SK-N-SH (cell line): ENCODE data around the gene SRSF1. TPM values are rescaled to one million over a fixed set of nuclear protein-coding genes. Genes with fewer than 3 reads are reported as not detected.

Experiments
- CTCF ChIA-PET: fragments of 300-600, 350-600 bp; formaldehyde crosslinking; extraction: SDS; loops from one replicate; lab custom pipeline; 2021; lab: Yijun Ruan, JAX
- POLR2A ChIA-PET: fragments of 350-600 bp; sonication (Branson Sonifier 250); formaldehyde crosslinking; extraction: SDS; loops from one replicate; lab custom pipeline; 2020; ENCODE audit warnings: antibody characterized with exemption, inconsistent platforms; lab: Yijun Ruan, JAX
- DNase-seq: peaks from one replicate; pipeline ENCODE4 v3.0.0; 2012
- H2AFZ ChIP-seq: fragments of 200-600 bp; sonication (generic); 2 replicates; pipeline ENCODE4 v1.8.1; 2016; ENCODE audit warnings: antibody characterized with exemption, mild to moderate bottlenecking, low read depth
- H3F3A ChIP-seq: fragments of 200-600 bp; sonication (generic); replicated peaks from 2 replicates; pipeline ENCODE3; 2016; ENCODE audit warnings: antibody characterized with exemption, mild to moderate bottlenecking; ENCODE audit not compliant: insufficient read depth
- H3K27ac ChIP-seq, 2 experiments: fragments of 200-500 bp in 1 of 2; fragments of 200-600 bp in 1 of 2; sonication (Bioruptor generic) in 1 of 2; sonication (generic), shearing (Covaris generic) in 1 of 2; 2 replicates each; pipeline versions ENCODE4 v1.5.1 to v1.6.1; 2014 to 2016; ENCODE audit warnings: low read depth in 2 of 2, inconsistent platforms in 1 of 2, low read length in 1 of 2, mild to moderate bottlenecking in 1 of 2, mixed read lengths in 1 of 2
- H3K27me3 ChIP-seq: fragments of 200-600 bp; sonication (generic), shearing (Covaris generic); 2 replicates; pipeline ENCODE4 v1.6.1; 2016; ENCODE audit warnings: mixed run types; ENCODE audit not compliant: insufficient read depth
- H3K36me3 ChIP-seq, 2 experiments: fragments of 200-500 bp in 1 of 2; fragments of 200-600 bp in 1 of 2; sonication (Bioruptor generic) in 1 of 2; sonication (generic) in 1 of 2; replicated peaks in 1 of 2; 2 replicates each; pipeline versions ENCODE3 to v1.5.1; 2014 to 2016; ENCODE audit warnings: low read length in 1 of 2, mild to moderate bottlenecking in 1 of 2; ENCODE audit not compliant: insufficient read depth in 2 of 2, control insufficient read depth in 1 of 2
- H3K4me1 ChIP-seq, 2 experiments: fragments of 200-500 bp in 1 of 2; fragments of 200-600 bp in 1 of 2; sonication (Bioruptor generic) in 1 of 2; sonication (generic), shearing (Covaris generic) in 1 of 2; 2 replicates each; pipeline versions ENCODE4 v1.5.1 to v1.6.1; 2014 to 2016; ENCODE audit warnings: low read depth in 1 of 2, low read length in 1 of 2, mixed run types in 1 of 2; ENCODE audit not compliant: insufficient read depth in 2 of 2, control insufficient read depth in 1 of 2
- H3K4me2 ChIP-seq: fragments of 200-600 bp; sonication (generic), shearing (Covaris generic); 2 replicates; pipeline ENCODE4 v1.6.1; 2017; ENCODE audit warnings: mixed run types
- H3K4me3 ChIP-seq, 2 experiments: fragments of 200-500 bp in 1 of 2; fragments of 200-600 bp in 1 of 2; sonication (Bioruptor generic) in 1 of 2; sonication (generic), shearing (Covaris generic) in 1 of 2; 2 replicates each; pipeline versions ENCODE4 v1.5.1 to v1.8.1; 2014 to 2016; ENCODE audit warnings: low read depth in 2 of 2, inconsistent platforms in 1 of 2, low read length in 1 of 2, mild to moderate bottlenecking in 1 of 2, mixed read lengths in 1 of 2, moderate library complexity in 1 of 2
- H3K79me2 ChIP-seq: fragments of 200-600 bp; sonication (generic); 2 replicates; pipeline ENCODE4 v1.8.1; 2017; ENCODE audit warnings: mild to moderate bottlenecking; ENCODE audit not compliant: insufficient read depth
- H3K9ac ChIP-seq: fragments of 200-600 bp; sonication (generic); 2 replicates; pipeline ENCODE4 v1.6.1; 2017; ENCODE audit warnings: mixed run types
- H3K9me2 ChIP-seq: fragments of 200-600 bp; sonication (generic); 2 replicates; pipeline ENCODE4 v1.6.1; 2017; ENCODE audit warnings: mixed run types
- H3K9me3 ChIP-seq: fragments of 200-600 bp; sonication (generic); 2 replicates; pipeline ENCODE4 v1.6.1; 2017; ENCODE audit warnings: mixed run types, mild to moderate bottlenecking, moderate library complexity
- H4K20me1 ChIP-seq: fragments of 200-600 bp; sonication (generic); 2 replicates; pipeline ENCODE4 v1.6.1; 2017; ENCODE audit warnings: mild to moderate bottlenecking, mixed run types; ENCODE audit not compliant: insufficient read depth
- EZH2phosphoT487 ChIP-seq: fragments of 200-600 bp; sonication (generic); IDR thresholded peaks from 2 replicates; pipeline ENCODE4 v1.6.1; 2017; ENCODE audit warnings: low read depth, mixed run types, mild to moderate bottlenecking, antibody characterized with exemption, moderate library complexity, borderline replicate concordance
- FOSL2 ChIP-seq: IDR thresholded peaks from 2 replicates; pipeline ENCODE4 v1.4.0; 2012; ENCODE audit warnings: low read depth, mild to moderate bottlenecking, moderate library complexity, borderline replicate concordance
- GABPA ChIP-seq: IDR thresholded peaks from 2 replicates; pipeline ENCODE4 v1.4.0; 2012; ENCODE audit warnings: low read depth, mild to moderate bottlenecking
- MXI1 ChIP-seq: IDR thresholded peaks from 2 replicates; pipeline ENCODE4 v1.6.1; 2012; ENCODE audit warnings: mild to moderate bottlenecking, low read depth, low read length, improper control_type of control experiment
- NFIC ChIP-seq: IDR thresholded peaks from 2 replicates; pipeline ENCODE4 v1.4.0; 2012; ENCODE audit warnings: borderline replicate concordance
- NRF1 ChIP-seq: IDR thresholded peaks from 2 replicates; pipeline ENCODE4 v1.6.1; 2012; ENCODE audit warnings: low read depth, mild to moderate bottlenecking, low read length
- POLR2AphosphoS5 ChIP-seq: IDR thresholded peaks from 2 replicates; pipeline ENCODE4 v1.6.1; 2012; ENCODE audit warnings: low read depth, low read length
- RCOR1 ChIP-seq: fragments of 150-350 bp; IDR thresholded peaks from 2 replicates; pipeline ENCODE4 v1.6.1; 2017; ENCODE audit warnings: antibody characterized with exemption, low read length
- RXRA ChIP-seq: IDR thresholded peaks from 2 replicates; pipeline ENCODE4 v1.4.0; 2012; ENCODE audit warnings: low read depth, mild to moderate bottlenecking, borderline replicate concordance
- SIN3A ChIP-seq: IDR thresholded peaks from 2 replicates; pipeline ENCODE4 v1.6.1; 2012; ENCODE audit warnings: low read depth, mild to moderate bottlenecking, low read length, moderate library complexity, borderline replicate concordance
- SMC3 ChIP-seq: IDR thresholded peaks from 2 replicates; pipeline ENCODE4 v1.6.1; 2012; ENCODE audit warnings: low read depth, low read length, improper control_type of control experiment
- TAF1 ChIP-seq: IDR thresholded peaks from 2 replicates; pipeline ENCODE4 v1.6.1; 2012; ENCODE audit warnings: low read depth, mild to moderate bottlenecking, low read length, moderate library complexity, borderline replicate concordance
- TCF12 ChIP-seq: IDR thresholded peaks from 2 replicates; pipeline ENCODE4 v1.4.0; 2012
- polyA plus RNA-seq, 3 experiments: library from polyadenylated mRNA; depleted of rRNA; stranded (reverse); fragments of >200 nt; gene quantifications; 2 replicates each; pipeline ENCODE4 v1.2.3, GENCODE V29; 2012
- TF ChIP-seq, protein P1 (sequence below): fragments of 150-350 bp; IDR thresholded peaks from 2 replicates; pipeline ENCODE4 v1.6.1; 2016; ENCODE audit warnings: mild to moderate bottlenecking, low read depth, low read length
- TF ChIP-seq, protein P2 (sequence below): IDR thresholded peaks from 2 replicates; pipeline ENCODE4 v1.4.0; 2012; ENCODE audit warnings: low read depth, borderline replicate concordance
- TF ChIP-seq, protein P3 (sequence below): IDR thresholded peaks from 2 replicates; pipeline ENCODE4 v1.4.0; 2012; ENCODE audit warnings: low read depth

The SRSF1 gene
- polyA plus RNA-seq, 1 of the 3 experiments (the other 2 are of a cell fraction) = 248 TPM

DNA sequence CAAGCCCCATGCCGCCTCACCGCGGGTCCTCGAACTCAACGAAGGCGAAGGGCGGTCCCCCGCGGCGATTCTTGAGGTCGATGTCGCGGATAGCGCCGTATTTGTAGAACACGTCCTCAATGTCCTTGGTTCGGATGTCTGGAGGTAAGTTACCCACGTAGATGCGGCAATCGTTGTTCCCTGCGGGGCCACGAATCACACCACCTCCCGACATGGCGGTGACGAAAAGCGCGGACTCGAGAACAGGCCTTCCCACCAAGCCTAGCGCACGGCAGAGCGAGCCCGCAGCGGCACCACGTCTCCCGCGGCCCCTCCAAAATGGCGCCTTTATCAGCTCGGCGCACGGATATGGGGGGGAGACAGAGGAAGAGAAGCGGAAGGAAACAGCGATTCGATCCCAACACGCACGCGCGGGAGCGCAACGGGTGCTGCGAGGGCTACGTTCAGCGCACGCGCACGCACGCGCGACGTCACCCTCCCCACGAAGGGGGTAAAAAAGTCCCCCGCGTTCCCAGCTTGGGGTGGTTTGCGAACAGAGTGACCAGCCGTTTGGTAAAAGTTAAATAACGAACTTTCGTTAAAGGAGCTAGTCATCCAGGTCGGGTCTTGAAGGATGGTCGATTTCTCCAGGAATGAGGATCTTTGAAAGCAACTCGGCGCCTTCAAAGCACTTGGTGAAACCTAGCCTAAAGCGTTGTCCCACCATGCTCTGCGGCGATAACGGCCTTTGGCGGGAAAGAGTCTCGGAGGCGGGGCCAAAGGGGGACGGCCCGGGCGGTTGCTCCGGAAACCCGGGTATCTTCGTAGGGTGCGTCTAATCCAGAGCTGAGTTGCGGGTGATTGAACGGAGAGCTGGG, at the start of gene SRSF1 (continued):
- TF ChIP-seq NRF1 = peak; percentile 99
- TF ChIP-seq, protein P1, sequence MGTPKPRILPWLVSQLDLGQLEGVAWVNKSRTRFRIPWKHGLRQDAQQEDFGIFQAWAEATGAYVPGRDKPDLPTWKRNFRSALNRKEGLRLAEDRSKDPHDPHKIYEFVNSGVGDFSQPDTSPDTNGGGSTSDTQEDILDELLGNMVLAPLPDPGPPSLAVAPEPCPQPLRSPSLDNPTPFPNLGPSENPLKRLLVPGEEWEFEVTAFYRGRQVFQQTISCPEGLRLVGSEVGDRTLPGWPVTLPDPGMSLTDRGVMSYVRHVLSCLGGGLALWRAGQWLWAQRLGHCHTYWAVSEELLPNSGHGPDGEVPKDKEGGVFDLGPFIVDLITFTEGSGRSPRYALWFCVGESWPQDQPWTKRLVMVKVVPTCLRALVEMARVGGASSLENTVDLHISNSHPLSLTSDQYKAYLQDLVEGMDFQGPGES = no peak
- TF ChIP-seq GABPA = peak; percentile 81
- TF ChIP-seq TCF12 = no peak; the same call in 1 of the 2 replicates
- TF ChIP-seq TAF1 = peak; percentile 98
- TF ChIP-seq, protein P2, sequence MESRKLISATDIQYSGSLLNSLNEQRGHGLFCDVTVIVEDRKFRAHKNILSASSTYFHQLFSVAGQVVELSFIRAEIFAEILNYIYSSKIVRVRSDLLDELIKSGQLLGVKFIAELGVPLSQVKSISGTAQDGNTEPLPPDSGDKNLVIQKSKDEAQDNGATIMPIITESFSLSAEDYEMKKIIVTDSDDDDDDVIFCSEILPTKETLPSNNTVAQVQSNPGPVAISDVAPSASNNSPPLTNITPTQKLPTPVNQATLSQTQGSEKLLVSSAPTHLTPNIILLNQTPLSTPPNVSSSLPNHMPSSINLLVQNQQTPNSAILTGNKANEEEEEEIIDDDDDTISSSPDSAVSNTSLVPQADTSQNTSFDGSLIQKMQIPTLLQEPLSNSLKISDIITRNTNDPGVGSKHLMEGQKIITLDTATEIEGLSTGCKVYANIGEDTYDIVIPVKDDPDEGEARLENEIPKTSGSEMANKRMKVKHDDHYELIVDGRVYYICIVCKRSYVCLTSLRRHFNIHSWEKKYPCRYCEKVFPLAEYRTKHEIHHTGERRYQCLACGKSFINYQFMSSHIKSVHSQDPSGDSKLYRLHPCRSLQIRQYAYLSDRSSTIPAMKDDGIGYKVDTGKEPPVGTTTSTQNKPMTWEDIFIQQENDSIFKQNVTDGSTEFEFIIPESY = peak; percentile 86
- TF ChIP-seq RCOR1 = peak; percentile 34; the same call in 1 of the 2 replicates
- no peak for TF ChIP-seq EZH2phosphoT487
- TF ChIP-seq FOSL2 = no peak
- peak; percentile 98 for TF ChIP-seq SIN3A
- TF ChIP-seq NFIC = no peak

DNA sequence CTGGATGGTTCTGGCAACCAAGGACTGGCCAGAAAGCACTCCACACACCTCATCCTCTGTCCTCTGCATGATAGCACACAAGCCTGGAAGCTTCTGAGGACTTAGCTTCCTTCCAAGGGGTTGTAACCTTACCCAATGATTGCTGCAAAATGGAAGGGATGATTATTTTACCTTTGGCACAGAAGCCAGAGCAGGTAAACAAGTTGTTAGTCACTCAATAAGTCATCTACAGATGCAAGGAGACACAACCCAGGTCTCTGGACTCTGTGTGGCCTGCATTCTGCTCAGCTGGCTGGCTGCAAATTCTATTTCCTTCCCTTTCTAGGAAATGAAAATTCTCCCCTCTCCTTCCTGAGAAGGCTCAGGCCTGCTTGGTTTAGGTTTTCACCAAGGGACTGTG, 49.4 kb upstream of the SRSF1 start:
- Histone ChIP-seq H3K9me2 (no peaks in the 10 kb centered on the region), H3K4me3 (no peak overlapping the region), H3K9me3 (no peaks in the 10 kb centered on the region), H3K79me2 (no peaks in the 10 kb centered on the region), H3K27ac (no peak overlapping the region), H3K4me1 (peaks cover 0 to 8% of the 10 kb centered on the region in 2 experiments; a peak in 1 of 4 replicates), H2AFZ (no peak overlapping the region), H3K27me3 (peaks cover 27% of the 10 kb centered on the region), H3K9ac (no peak overlapping the region), H3K36me3 (no peaks in the 10 kb centered on the region), H3F3A (no peaks in the 10 kb centered on the region), H3K4me2 (no peak overlapping the region), H4K20me1 (no peaks in the 10 kb centered on the region)
- ChIA-PET POLR2A (no interaction called here), CTCF (interaction anchor here (1.3 kb wide), 1 partner anchor 57 kb away, joined by 5 read pairs; no protein-coding TSS in a partner anchor)
- TF ChIP-seq MXI1 = no peak
- TF ChIP-seq RXRA = no peak
- TF ChIP-seq SMC3 = no peak
- TF ChIP-seq, protein P3, sequence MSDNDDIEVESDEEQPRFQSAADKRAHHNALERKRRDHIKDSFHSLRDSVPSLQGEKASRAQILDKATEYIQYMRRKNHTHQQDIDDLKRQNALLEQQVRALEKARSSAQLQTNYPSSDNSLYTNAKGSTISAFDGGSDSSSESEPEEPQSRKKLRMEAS = no peak
- no peak for TF ChIP-seq POLR2AphosphoS5
- no peak for TF ChIP-seq SIN3A
- DNase-seq = no peak
